Endothelial cell of umbilical vein (primary cell): ENCODE results near the gene MESP1. TPM values are rescaled to one million over a fixed set of nuclear protein-coding genes. Genes with fewer than 3 reads are reported as not detected.

Source experiments
- BruUV-seq: library from RNA; stranded (reverse); fragments of 400-500 nt; replicated peaks from 2 replicates; lab custom pipeline; 2021; lab: Mats Ljungman, UMichigan
- CTCF ChIA-PET: fragments of 300-600, 350-600 bp; sonication (Branson Sonifier 250); formaldehyde crosslinking; loops from one replicate; lab custom pipeline; 2021; ENCODE audit warnings: antibody characterized with exemption, inconsistent platforms; lab: Charles Lee
- POLR2A ChIA-PET: fragments of 300-600, 350-600 bp; sonication (Branson Sonifier 250); formaldehyde crosslinking; loops from one replicate; lab custom pipeline; 2021; ENCODE audit warnings: antibody characterized with exemption, inconsistent platforms; lab: Charles Lee
- DNase-seq: peaks from one replicate; pipeline ENCODE4 v3.0.0-alpha.2; 2011; ENCODE audit warnings: low read depth, low spot score
- FAIRE-seq: peaks from 2 replicates; lab custom pipeline; 2011; peaks lifted over from hg19 to GRCh38; lab: Jason Lieb, UNC
- H2AFZ ChIP-seq: 2 replicates; pipeline ENCODE4 v1.6.0; 2012; ENCODE audit warnings: low read depth, low read length, control low read depth, inconsistent platforms
- H3K27ac ChIP-seq: 2 replicates; pipeline ENCODE4 v1.5.1; 2011; ENCODE audit warnings: low read depth, mild to moderate bottlenecking, control low read depth, low read length, moderate library complexity; ENCODE audit not compliant: insufficient read depth
- H3K27me3 ChIP-seq, 2 experiments: 2 replicates each; pipeline versions ENCODE4 v1.6.0 to v1.6.1; 2011; ENCODE audit warnings: low read length in 2 of 2, mixed read lengths in 1 of 2; ENCODE audit not compliant: control insufficient read depth in 2 of 2, insufficient read depth in 2 of 2
- H3K36me3 ChIP-seq, 2 experiments: 2 replicates in 1 of 2; 3 replicates in 1 of 2; pipeline ENCODE4 v1.5.1; 2011; ENCODE audit warnings: low read length in 2 of 2, mild to moderate bottlenecking in 1 of 2, moderate library complexity in 1 of 2; ENCODE audit not compliant: control insufficient read depth in 2 of 2, insufficient read depth in 2 of 2; ENCODE audit errors: extremely low read depth in 1 of 2
- H3K4me1 ChIP-seq: 3 replicates; pipeline ENCODE4 v1.5.1; 2011; ENCODE audit warnings: mild to moderate bottlenecking, low read length; ENCODE audit not compliant: control insufficient read depth, insufficient read depth; ENCODE audit errors: extremely low read depth
- H3K4me2 ChIP-seq: 2 replicates; pipeline ENCODE4 v1.6.1; 2011; ENCODE audit warnings: low read length, control low read depth, mixed read lengths; ENCODE audit not compliant: insufficient read depth
- H3K4me3 ChIP-seq, 3 experiments: fragments of 200-600 bp in 1 of 3; sonication (generic), shearing (Covaris generic) in 1 of 3; replicated peaks in 1 of 3; 2 replicates each; pipeline ENCODE4 v1.5.1; 2011 to 2016; ENCODE audit warnings: control low read depth in 3 of 3, low read length in 3 of 3, mild to moderate bottlenecking in 2 of 3, inconsistent platforms in 1 of 3, low read depth in 1 of 3, moderate library complexity in 1 of 3; ENCODE audit not compliant: insufficient read depth in 1 of 3
- H3K79me2 ChIP-seq: 2 replicates; pipeline ENCODE4 v1.6.0; 2012; ENCODE audit warnings: low read length, inconsistent platforms; ENCODE audit not compliant: control insufficient read depth, insufficient read depth
- H3K9ac ChIP-seq: replicated peaks from 2 replicates; pipeline ENCODE3; 2011; ENCODE audit warnings: low read length, control low read depth; ENCODE audit not compliant: insufficient read depth; ENCODE audit errors: extremely low read depth
- H3K9me1 ChIP-seq: replicated peaks from 3 replicates; pipeline ENCODE4 v1.6.0; 2011; ENCODE audit warnings: mild to moderate bottlenecking, low read length; ENCODE audit not compliant: control insufficient read depth, insufficient read depth; ENCODE audit errors: extremely low read depth
- H3K9me3 ChIP-seq: replicated peaks from 2 replicates; pipeline ENCODE4 v1.5.1; 2012; ENCODE audit warnings: low read length, inconsistent platforms; ENCODE audit not compliant: control insufficient read depth, insufficient read depth
- H4K20me1 ChIP-seq: replicated peaks from 2 replicates; pipeline ENCODE3; 2011; ENCODE audit warnings: mild to moderate bottlenecking, low read length; ENCODE audit not compliant: control insufficient read depth, insufficient read depth; ENCODE audit errors: extremely low read depth
- CTCF ChIP-seq, 2 donors: IDR thresholded peaks; 1 replicate in 1 of 2; 2 replicates in 1 of 2; pipeline ENCODE4 v1.5.1; 2011; ENCODE audit warnings: low read length in 2 of 2, mild to moderate bottlenecking in 2 of 2, moderate library complexity in 2 of 2, control low read depth in 1 of 2, inconsistent platforms in 1 of 2, low read depth in 1 of 2; ENCODE audit not compliant: insufficient read depth in 1 of 2; ENCODE audit errors: extremely low read depth in 1 of 2
- EZH2 ChIP-seq: IDR thresholded peaks from 2 replicates; pipeline ENCODE4 v1.6.1; 2012; ENCODE audit warnings: borderline replicate concordance, low read depth, mild to moderate bottlenecking, moderate library complexity, low read length, inconsistent platforms; ENCODE audit not compliant: severe bottlenecking
- FOS ChIP-seq: IDR thresholded peaks from 2 replicates; pipeline ENCODE4 v1.6.1; 2011; ENCODE audit warnings: mild to moderate bottlenecking, low read length, moderate library complexity, borderline replicate concordance; ENCODE audit not compliant: insufficient read depth
- GATA2 ChIP-seq: IDR thresholded peaks from 2 replicates; pipeline ENCODE4 v1.7.0; 2011; ENCODE audit warnings: low read depth, mild to moderate bottlenecking, moderate library complexity, mixed read lengths, low read length; ENCODE audit not compliant: insufficient read length, insufficient read depth
- JUN ChIP-seq: IDR thresholded peaks from 2 replicates; pipeline ENCODE4 v1.6.1; 2011; ENCODE audit warnings: borderline replicate concordance, low read depth; ENCODE audit not compliant: insufficient read length, insufficient read depth
- MAX ChIP-seq: IDR thresholded peaks from 2 replicates; pipeline ENCODE4 v1.6.1; 2011; ENCODE audit not compliant: insufficient read depth, insufficient read length
- MYC ChIP-seq: IDR thresholded peaks from one replicate; pipeline ENCODE4 v1.6.1; 2011; ENCODE audit warnings: mild to moderate bottlenecking, low read depth, low read length
- POLR2A ChIP-seq: IDR thresholded peaks from 2 replicates; pipeline ENCODE4 v1.6.1; 2012; ENCODE audit warnings: low read depth, mild to moderate bottlenecking, control low read depth, low read length
- POLR2AphosphoS5 ChIP-seq: IDR thresholded peaks from 2 replicates; pipeline ENCODE4 v1.6.1; 2012; ENCODE audit warnings: low read depth, mild to moderate bottlenecking, control low read depth, low read length, moderate library complexity; ENCODE audit not compliant: insufficient read depth
- dilution Hi-C: fragments of 300-500 bp; cut with MboI; formaldehyde crosslinking; loops from one replicate; pipeline ENCODE4 v1.15.0; 2019; ENCODE audit warnings: low sequenced_read_pairs; ENCODE audit not compliant: extremely low pct_ligation_motif_present
- intact Hi-C: fragments of 100-400 bp; cut with micrococcal nuclease; formaldehyde crosslinking; loops from one replicate; pipeline ENCODE4 v1.10.0; 2022
- polyA plus RNA-seq, 4 experiments: library from polyadenylated mRNA; depleted of rRNA in 3 of 4; stranded (reverse) in 3 of 4; unstranded in 1 of 4; fragments of >200 nt; gene quantifications; 2 replicates each; pipeline versions ENCODE4 v1.2.1 to v1.2.3, GENCODE V29; 2011 to 2012; ENCODE audit warnings: missing spikeins in 1 of 4
- total RNA-seq: library from RNA; stranded (reverse); gene quantifications from 2 replicates; pipeline ENCODE4 v1.2.3, GENCODE V29; 2021

Gene MESP1
- total and polyA plus RNA-seq, 2 donors (not counting 3 experiments of a cell fraction or from before 2014, with no cell fraction given), result 0.68 to 1.7 TPM

- Histone ChIP-seq H3K4me1 (peaks cover 6% of the 10 kb centered on the region), H3K27ac (no peak overlapping the region), H3K9ac (no peak overlapping the region), H3K9me1 (no peaks in the 10 kb centered on the region), H3K79me2 (no peaks in the 10 kb centered on the region), H4K20me1 (no peaks in the 10 kb centered on the region), H3K4me3 (no peak overlapping the region), H3K27me3 (peaks cover 3 to 12% of the 10 kb centered on the region in 2 experiments), H2AFZ (no peak overlapping the region), H3K4me2 (no peak overlapping the region), H3K36me3 (no peaks in the 10 kb centered on the region), H3K9me3 (no peaks in the 10 kb centered on the region)
- no TSS peak for BruUV-seq
- POLR2A ChIA-PET, result no interaction called here
- TF ChIP-seq JUN (no peak), MYC (no peak), POLR2A (no peak), EZH2 (no peak), POLR2AphosphoS5 (no peak), FOS (no peak), GATA2 (no peak), MAX (no peak), CTCF (IDR thresholded peaks at IDR 0.05; ENCODE audit: extremely low read depth in 1 of 2, insufficient read depth in 1 of 2, low read depth in 1 of 2, low read length in 2 of 2) (no peak)
- CTCF ChIA-PET, result interaction anchor here (1.4 to 4.6 kb wide), 4 partner anchors 9 to 126 kb away, joined by 3 to 29 read pairs (median 20); no protein-coding TSS in a partner anchor
- intact Hi-C loops, result no loop called here
- DNase-seq, result no peak
- dilution Hi-C loops, result no loop called here
- no peak for FAIRE-seq
Measured at GRCh38 chr15:89749054-89749453, 2.0 kb downstream of the MESP1 start.
